HEK293 (cell line): Measurements from ENCODE around the gene SLC22A3.

ENCODE experiments used
- CTCF ChIA-PET: fragments of 350-600 bp; formaldehyde crosslinking; extraction: SDS; loops from one replicate; lab custom pipeline; 2021; ENCODE audit warnings: antibody characterized with exemption; lab: Yijun Ruan, JAX
- POLR2A ChIA-PET: fragments of 300-600 bp; formaldehyde crosslinking; extraction: SDS; loops from one replicate; lab custom pipeline; 2020; ENCODE audit warnings: antibody characterized with exemption, inconsistent platforms; lab: Yijun Ruan, JAX
- H3K27ac ChIP-seq: fragments of 200-500 bp; sonication (Bioruptor generic); 2 replicates; pipeline ENCODE4 v1.5.1; 2014; ENCODE audit warnings: low read depth, low read length, control low read depth, inconsistent platforms; ENCODE audit errors: extremely low read depth
- H3K36me3 ChIP-seq, 2 experiments: fragments of 200-500 bp in 1 of 2; sonication (Bioruptor generic) in 1 of 2; 1 replicate in 1 of 2; 2 replicates in 1 of 2; pipeline ENCODE4 v1.5.1; 2014 to 2017; ENCODE audit warnings: inconsistent platforms in 2 of 2, low read length in 2 of 2; ENCODE audit not compliant: control insufficient read depth in 2 of 2, insufficient read depth in 1 of 2
- H3K4me1 ChIP-seq: fragments of 200-500 bp; sonication (Bioruptor generic); 2 replicates; pipeline ENCODE4 v1.5.1; 2014; ENCODE audit warnings: mild to moderate bottlenecking, low read length, inconsistent platforms; ENCODE audit not compliant: control insufficient read depth, insufficient read depth
- H3K4me3 ChIP-seq: 2 replicates; pipeline ENCODE4 v1.5.1; 2011; ENCODE audit warnings: low read depth, mild to moderate bottlenecking, control low read depth, low read length, moderate library complexity
- H3K9me3 ChIP-seq: fragments of 200-500 bp; sonication (Bioruptor generic); 2 replicates; pipeline ENCODE4 v1.5.1; 2014; ENCODE audit warnings: low read depth, low read length, inconsistent platforms; ENCODE audit not compliant: control insufficient read depth, insufficient read depth
- INSM2 ChIP-seq: fragments of 450-650 bp; formaldehyde crosslinking; IDR thresholded peaks from 2 replicates; pipeline ENCODE4 v1.5.1; 2016; ENCODE audit warnings: missing biosample characterization, missing genetic modification characterization
- OVOL3 ChIP-seq: fragments of 450-650 bp; formaldehyde crosslinking; IDR thresholded peaks from 2 replicates; pipeline ENCODE4 v1.5.1; 2016; ENCODE audit warnings: missing biosample characterization, missing genetic modification characterization
- PRDM10 ChIP-seq: fragments of 450-650 bp; formaldehyde crosslinking; IDR thresholded peaks from 2 replicates; pipeline ENCODE4 v1.5.1; 2016; ENCODE audit warnings: missing biosample characterization, missing genetic modification characterization
- SALL2 ChIP-seq: fragments of 450-650 bp; formaldehyde crosslinking; IDR thresholded peaks from 2 replicates; pipeline ENCODE4 v1.5.0; 2017; ENCODE audit warnings: missing biosample characterization, mild to moderate bottlenecking, missing genetic modification characterization, borderline replicate concordance
- SCRT2 ChIP-seq: fragments of 450-650 bp; formaldehyde crosslinking; IDR thresholded peaks from 2 replicates; pipeline ENCODE4 v1.5.1; 2016; ENCODE audit warnings: missing biosample characterization, missing genetic modification characterization
- ZBTB1 ChIP-seq: fragments of 450-650 bp; formaldehyde crosslinking; IDR thresholded peaks from 2 replicates; pipeline ENCODE4 v1.5.1; 2016; ENCODE audit warnings: missing biosample characterization, missing genetic modification characterization
- ZBTB7A ChIP-seq: fragments of 450-650 bp; formaldehyde crosslinking; IDR thresholded peaks from 2 replicates; pipeline ENCODE4 v1.5.1; 2016; ENCODE audit warnings: low read depth, missing biosample characterization, missing genetic modification characterization
- ZFP69B ChIP-seq: fragments of 450-650 bp; formaldehyde crosslinking; IDR thresholded peaks from 2 replicates; pipeline ENCODE4 v1.5.1; 2016; ENCODE audit warnings: missing biosample characterization, missing genetic modification characterization
- ZIC2 ChIP-seq: fragments of 450-650 bp; formaldehyde crosslinking; IDR thresholded peaks from 2 replicates; pipeline ENCODE4 v1.5.1; 2016; ENCODE audit warnings: missing biosample characterization, missing genetic modification characterization
- ZNF10 ChIP-seq: fragments of 450-650 bp; formaldehyde crosslinking; IDR thresholded peaks from 2 replicates; pipeline ENCODE4 v1.5.1; 2017; ENCODE audit warnings: missing biosample characterization, missing genetic modification characterization
- ZNF132 ChIP-seq: fragments of 450-650 bp; formaldehyde crosslinking; IDR thresholded peaks from 2 replicates; pipeline ENCODE4 v1.5.1; 2017; ENCODE audit warnings: missing biosample characterization, missing genetic modification characterization, borderline replicate concordance
- ZNF16 ChIP-seq: fragments of 450-650 bp; formaldehyde crosslinking; IDR thresholded peaks from 2 replicates; pipeline ENCODE4 v1.5.1; 2016; ENCODE audit warnings: low read depth, missing biosample characterization, missing genetic modification characterization
- ZNF24 ChIP-seq: fragments of 450-650 bp; formaldehyde crosslinking; IDR thresholded peaks from 2 replicates; pipeline ENCODE4 v1.5.1; 2016; ENCODE audit warnings: missing biosample characterization, missing genetic modification characterization
- ZNF292 ChIP-seq: fragments of 450-650 bp; formaldehyde crosslinking; IDR thresholded peaks from 2 replicates; pipeline ENCODE4 v1.5.1; 2016; ENCODE audit warnings: low read depth, missing biosample characterization, missing genetic modification characterization, borderline replicate concordance
- ZNF311 ChIP-seq: fragments of 450-650 bp; formaldehyde crosslinking; IDR thresholded peaks from 2 replicates; pipeline ENCODE4 v1.5.1; 2017; ENCODE audit warnings: missing biosample characterization, missing genetic modification characterization, borderline replicate concordance
- ZNF341 ChIP-seq: fragments of 450-650 bp; formaldehyde crosslinking; IDR thresholded peaks from 2 replicates; pipeline ENCODE4; 2016; ENCODE audit warnings: low read depth, missing biosample characterization, missing genetic modification characterization
- ZNF350 ChIP-seq: fragments of 450-650 bp; formaldehyde crosslinking; IDR thresholded peaks from 2 replicates; pipeline ENCODE4 v1.5.0; 2017; ENCODE audit warnings: missing biosample characterization, mild to moderate bottlenecking, missing genetic modification characterization
- ZNF529 ChIP-seq: fragments of 450-650 bp; formaldehyde crosslinking; IDR thresholded peaks from 2 replicates; pipeline ENCODE4 v1.5.1; 2017; ENCODE audit warnings: missing genetic modification characterization, missing biosample characterization; ENCODE audit not compliant: insufficient replicate concordance
- ZNF530 ChIP-seq: fragments of 450-650 bp; formaldehyde crosslinking; IDR thresholded peaks from 2 replicates; pipeline ENCODE4 v1.5.1; 2016; ENCODE audit warnings: low read depth, missing biosample characterization, missing genetic modification characterization
- ZNF544 ChIP-seq: fragments of 450-650 bp; formaldehyde crosslinking; IDR thresholded peaks from 2 replicates; pipeline ENCODE4 v1.5.0; 2017; ENCODE audit warnings: missing biosample characterization, missing genetic modification characterization
- ZNF571 ChIP-seq: fragments of 450-650 bp; formaldehyde crosslinking; IDR thresholded peaks from 2 replicates; pipeline ENCODE4 v1.5.0; 2017; ENCODE audit warnings: missing biosample characterization, missing genetic modification characterization
- ZNF600 ChIP-seq: fragments of 450-650 bp; formaldehyde crosslinking; IDR thresholded peaks from 2 replicates; pipeline ENCODE4 v1.5.1; 2016; ENCODE audit warnings: missing biosample characterization, missing genetic modification characterization
- ZNF629 ChIP-seq: fragments of 450-650 bp; formaldehyde crosslinking; IDR thresholded peaks from 2 replicates; pipeline ENCODE4 v1.5.1; 2017; ENCODE audit warnings: missing biosample characterization, missing genetic modification characterization
- ZNF654 ChIP-seq: fragments of 450-650 bp; formaldehyde crosslinking; IDR thresholded peaks from 2 replicates; pipeline ENCODE4 v1.5.1; 2016; ENCODE audit warnings: low read depth, missing biosample characterization, missing genetic modification characterization
- ZNF660 ChIP-seq: fragments of 450-650 bp; IDR thresholded peaks from 2 replicates; pipeline ENCODE4 v1.5.1; 2018; ENCODE audit warnings: missing biosample characterization, mild to moderate bottlenecking, missing genetic modification characterization
- ZNF76 ChIP-seq: fragments of 450-650 bp; formaldehyde crosslinking; IDR thresholded peaks from 2 replicates; pipeline ENCODE4; 2016; ENCODE audit warnings: low read depth, missing biosample characterization, missing genetic modification characterization, borderline replicate concordance
- TF ChIP-seq, protein P1 (sequence below): fragments of 450-650 bp; formaldehyde crosslinking; IDR thresholded peaks from 2 replicates; pipeline ENCODE4; 2016; ENCODE audit warnings: missing biosample characterization, missing genetic modification characterization
- TF ChIP-seq, protein P2 (sequence below): fragments of 450-650 bp; formaldehyde crosslinking; IDR thresholded peaks from 2 replicates; pipeline ENCODE4 v1.5.1; 2016; ENCODE audit warnings: missing biosample characterization, missing genetic modification characterization

Gene SLC22A3

DNA sequence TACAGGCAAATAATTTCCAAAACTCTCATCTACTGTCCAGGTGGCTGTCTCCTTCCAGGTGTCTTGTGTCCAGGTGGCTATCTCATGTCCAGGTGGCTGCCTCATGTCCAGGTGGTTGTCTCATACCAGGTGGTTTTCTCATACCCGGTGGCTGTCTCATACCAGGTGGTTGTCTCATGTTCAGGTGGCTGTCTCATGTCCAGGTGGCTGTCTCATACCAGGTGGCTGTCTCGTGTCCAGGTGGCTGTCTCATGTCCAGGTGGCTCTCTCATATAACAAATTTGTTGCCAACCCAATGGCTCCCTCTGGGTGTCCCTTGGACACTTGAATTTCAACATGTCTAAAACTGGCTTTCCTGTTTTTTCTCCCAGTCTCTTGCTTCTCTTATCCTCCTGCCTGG lies 14.3 kb upstream of the SLC22A3 start:
- no peak overlapping the region for H3K4me3 ChIP-seq
- CTCF ChIA-PET = no interaction called here
- H3K4me1 ChIP-seq = no peaks in the 10 kb centered on the region
- no peaks in the 10 kb centered on the region for H3K36me3 ChIP-seq
- H3K9me3 ChIP-seq = no peaks in the 10 kb centered on the region
- POLR2A ChIA-PET = no interaction called here
- no peak overlapping the region for H3K27ac ChIP-seq
- TF ChIP-seq ZNF311 (tag by site-specific recombination) (no peak), ZNF24 (tag by site-specific recombination) (no peak), ZIC2 (tag by site-specific recombination) (no peak), PRDM10 (tag by site-specific recombination) (no peak), OVOL3 (no peak), ZNF530 (tag by site-specific recombination) (no peak), ZBTB7A (tag by site-specific recombination) (no peak), ZNF350 (tag by site-specific recombination) (no peak), ZNF600 (tag by site-specific recombination) (no peak), ZNF76 (tag by site-specific recombination) (no peak), ZNF544 (no peak), ZNF341 (tag by site-specific recombination) (no peak), SCRT2 (tag by site-specific recombination) (no peak)
- TF ChIP-seq, protein P1, sequence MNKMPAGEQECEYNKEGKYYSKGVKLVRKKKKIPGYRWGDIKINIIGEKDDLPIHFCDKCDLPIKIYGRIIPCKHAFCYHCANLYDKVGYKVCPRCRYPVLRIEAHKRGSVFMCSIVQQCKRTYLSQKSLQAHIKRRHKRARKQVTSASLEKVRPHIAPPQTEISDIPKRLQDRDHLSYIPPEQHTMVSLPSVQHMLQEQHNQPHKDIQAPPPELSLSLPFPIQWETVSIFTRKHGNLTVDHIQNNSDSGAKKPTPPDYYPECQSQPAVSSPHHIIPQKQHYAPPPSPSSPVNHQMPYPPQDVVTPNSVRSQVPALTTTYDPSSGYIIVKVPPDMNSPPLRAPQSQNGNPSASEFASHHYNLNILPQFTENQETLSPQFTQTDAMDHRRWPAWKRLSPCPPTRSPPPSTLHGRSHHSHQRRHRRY (tag by site-specific recombination) = no peak

DNA sequence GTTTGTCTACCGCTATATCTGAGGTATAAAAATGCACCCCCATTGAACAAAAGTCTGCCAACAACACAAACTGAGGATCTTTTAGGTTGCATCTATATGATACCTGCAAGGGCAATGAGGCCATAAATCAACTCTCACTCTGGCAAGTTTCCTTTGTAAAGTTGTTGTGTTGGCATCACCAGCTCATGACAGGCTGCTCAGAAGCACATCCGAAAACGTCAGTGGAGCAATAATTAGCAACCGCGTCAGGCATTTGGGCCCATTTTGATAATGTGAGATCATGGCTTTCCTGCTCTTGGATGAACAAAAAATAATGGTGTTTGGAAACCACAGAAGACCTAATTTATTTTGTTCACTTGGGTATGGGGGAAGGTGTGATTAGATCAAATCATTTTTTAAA lies 12.0 kb upstream of the SLC22A3 start:
- Histone ChIP-seq H3K36me3 (no peaks in the 10 kb centered on the region), H3K4me3 (no peak overlapping the region), H3K4me1 (no peaks in the 10 kb centered on the region), H3K9me3 (no peaks in the 10 kb centered on the region), H3K27ac (no peak overlapping the region)
- no peak for TF ChIP-seq ZFP69B (tag by site-specific recombination)
- TF ChIP-seq ZNF660 (tag by site-specific recombination) = no peak
- no peak for TF ChIP-seq ZNF132
- no peak for TF ChIP-seq ZNF654
- TF ChIP-seq ZNF292 (tag by site-specific recombination) = no peak
- TF ChIP-seq ZNF10 = no peak
- TF ChIP-seq ZNF571 = no peak
- no peak for TF ChIP-seq INSM2 (tag by site-specific recombination)
- no peak for TF ChIP-seq ZNF629 (tag by site-specific recombination)
- no peak for TF ChIP-seq ZNF16 (tag by site-specific recombination)
- TF ChIP-seq ZNF529 = no peak
- TF ChIP-seq ZBTB1 (tag by site-specific recombination) = no peak
- TF ChIP-seq, protein P2, sequence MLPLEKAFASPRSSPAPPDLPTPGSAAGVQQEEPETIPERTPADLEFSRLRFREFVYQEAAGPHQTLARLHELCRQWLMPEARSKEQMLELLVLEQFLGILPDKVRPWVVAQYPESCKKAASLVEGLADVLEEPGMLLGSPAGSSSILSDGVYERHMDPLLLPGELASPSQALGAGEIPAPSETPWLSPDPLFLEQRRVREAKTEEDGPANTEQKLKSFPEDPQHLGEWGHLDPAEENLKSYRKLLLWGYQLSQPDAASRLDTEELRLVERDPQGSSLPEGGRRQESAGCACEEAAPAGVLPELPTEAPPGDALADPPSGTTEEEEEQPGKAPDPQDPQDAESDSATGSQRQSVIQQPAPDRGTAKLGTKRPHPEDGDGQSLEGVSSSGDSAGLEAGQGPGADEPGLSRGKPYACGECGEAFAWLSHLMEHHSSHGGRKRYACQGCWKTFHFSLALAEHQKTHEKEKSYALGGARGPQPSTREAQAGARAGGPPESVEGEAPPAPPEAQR = no peak
- no peak for TF ChIP-seq SALL2 (tag by site-specific recombination)
- ChIA-PET CTCF (interaction anchor here (0.6 kb wide), 1 partner anchor 330 kb away, joined by 3 read pairs; no protein-coding TSS in a partner anchor), POLR2A (no interaction called here)
